Cardiac septum (tissue), 1 donor: ENCODE measurements around the gene ACLY. TPM values are rescaled to one million over a fixed set of nuclear protein-coding genes. Genes with fewer than 3 reads are reported as not detected.

Experiments used
- DNase-seq: peaks from one replicate; pipeline ENCODE4 v3.0.0-alpha.2; 2020; ENCODE audit warnings: low spot score
- intact Hi-C: fragments of 100-400 bp; cut with DNase I; formaldehyde crosslinking; loops from one replicate; pipeline ENCODE4 v1.14.0; 2022
- total RNA-seq: library from RNA; stranded (reverse); fragmentation: NEBNext Ultra II Directional; extraction: Animal tissue kit (Norgen Biotek cat#: 25700); gene quantifications from one replicate; pipeline ENCODE4 v1.2.1, GENCODE V29; 2021
- donor health status: DM: no; HTN: no; CAD: no.

ACLY gene
- total RNA-seq, 1 donor from 2014 or later: 33.6 TPM

- intact Hi-C loops: loop anchor here (10.0 kb wide), 1 partner anchor 47 kb away; the partner anchor contains the start of gene KLHL11
- DNase-seq: no peak
These were observed 100.7 kb downstream of the ACLY start for GRCh38 chr17:41818024-41818423.

Other genes starting within 250 kb of the ACLY start
- gene EIF1, start 230.1 kb downstream of the ACLY start, total RNA-seq: 1,014 TPM
- not detected for gene GAST, start 206.6 kb downstream of the ACLY start, total RNA-seq
- gene HAP1, start 184.3 kb downstream of the ACLY start, total RNA-seq: 0.08 TPM
- 150 TPM for gene JUP, start 132.2 kb downstream of the ACLY start, total RNA-seq
- 5.1 TPM for gene P3H4, start 107.0 kb downstream of the ACLY start, total RNA-seq
- gene FKBP10, start 105.9 kb downstream of the ACLY start, total RNA-seq: 17.7 TPM
- 22.8 TPM for gene NT5C3B, start 82.7 kb downstream of the ACLY start, total RNA-seq
- gene KLHL10, start 81.1 kb downstream of the ACLY start, total RNA-seq: not detected
- gene KLHL11, start 53.5 kb downstream of the ACLY start, total RNA-seq: 5.1 TPM
- 0.54 TPM for gene ODAD4, start 11.7 kb upstream of the ACLY start, total RNA-seq
- 24.2 TPM for gene CNP, start 47.8 kb upstream of the ACLY start, total RNA-seq
- 77.4 TPM for gene DNAJC7, start 98.5 kb upstream of the ACLY start, total RNA-seq
- gene NKIRAS2, start 101.1 kb upstream of the ACLY start, total RNA-seq: 50.7 TPM
- gene C17orf113, start 131.7 kb upstream of the ACLY start, total RNA-seq: 0.43 TPM
- 0.13 TPM for gene ZNF385C, start 179.5 kb upstream of the ACLY start, total RNA-seq
- gene DHX58, start 193.8 kb upstream of the ACLY start, total RNA-seq: 4.5 TPM
- 17.3 TPM for gene KAT2A, start 202.4 kb upstream of the ACLY start, total RNA-seq
- not detected for gene HSPB9, start 203.9 kb upstream of the ACLY start, total RNA-seq
- gene RAB5C, start 236.0 kb upstream of the ACLY start, total RNA-seq: 43.9 TPM